Liver (tissue), 2 donors: Measurements from ENCODE around the gene RALGAPB.
"Not testable (repeated sequence)": the region's sequence is repeated elsewhere in the genome, so short reads cannot be mapped to it uniquely, and the experiment has no call there.

Experiments used
- FOXA1 ChIP-seq: IDR thresholded peaks from 2 replicates; pipeline ENCODE4 v1.6.1; 2016; ENCODE audit warnings: antibody characterized with exemption
- YY1 ChIP-seq: IDR thresholded peaks from 2 replicates; pipeline ENCODE4 v1.6.1; 2016; ENCODE audit warnings: antibody characterized with exemption, mild to moderate bottlenecking
- TF ChIP-seq, protein P1 (sequence below): fragments of 150-350 bp; IDR thresholded peaks from 2 replicates; pipeline ENCODE4 v1.5.1; 2017; ENCODE audit warnings: improper control_type of control experiment, low read depth, low read length; ENCODE audit not compliant: missing input control
- TF ChIP-seq, protein P2 (sequence below): IDR thresholded peaks from 2 replicates; pipeline ENCODE4 v1.6.1; 2016; ENCODE audit warnings: antibody characterized with exemption, mild to moderate bottlenecking
- donor health status: healthy.

- TF ChIP-seq FOXA1, YY1: not testable (repeated sequence)
- TF ChIP-seq, protein P1, sequence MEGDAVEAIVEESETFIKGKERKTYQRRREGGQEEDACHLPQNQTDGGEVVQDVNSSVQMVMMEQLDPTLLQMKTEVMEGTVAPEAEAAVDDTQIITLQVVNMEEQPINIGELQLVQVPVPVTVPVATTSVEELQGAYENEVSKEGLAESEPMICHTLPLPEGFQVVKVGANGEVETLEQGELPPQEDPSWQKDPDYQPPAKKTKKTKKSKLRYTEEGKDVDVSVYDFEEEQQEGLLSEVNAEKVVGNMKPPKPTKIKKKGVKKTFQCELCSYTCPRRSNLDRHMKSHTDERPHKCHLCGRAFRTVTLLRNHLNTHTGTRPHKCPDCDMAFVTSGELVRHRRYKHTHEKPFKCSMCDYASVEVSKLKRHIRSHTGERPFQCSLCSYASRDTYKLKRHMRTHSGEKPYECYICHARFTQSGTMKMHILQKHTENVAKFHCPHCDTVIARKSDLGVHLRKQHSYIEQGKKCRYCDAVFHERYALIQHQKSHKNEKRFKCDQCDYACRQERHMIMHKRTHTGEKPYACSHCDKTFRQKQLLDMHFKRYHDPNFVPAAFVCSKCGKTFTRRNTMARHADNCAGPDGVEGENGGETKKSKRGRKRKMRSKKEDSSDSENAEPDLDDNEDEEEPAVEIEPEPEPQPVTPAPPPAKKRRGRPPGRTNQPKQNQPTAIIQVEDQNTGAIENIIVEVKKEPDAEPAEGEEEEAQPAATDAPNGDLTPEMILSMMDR: not testable (repeated sequence)
- TF ChIP-seq, protein P2, sequence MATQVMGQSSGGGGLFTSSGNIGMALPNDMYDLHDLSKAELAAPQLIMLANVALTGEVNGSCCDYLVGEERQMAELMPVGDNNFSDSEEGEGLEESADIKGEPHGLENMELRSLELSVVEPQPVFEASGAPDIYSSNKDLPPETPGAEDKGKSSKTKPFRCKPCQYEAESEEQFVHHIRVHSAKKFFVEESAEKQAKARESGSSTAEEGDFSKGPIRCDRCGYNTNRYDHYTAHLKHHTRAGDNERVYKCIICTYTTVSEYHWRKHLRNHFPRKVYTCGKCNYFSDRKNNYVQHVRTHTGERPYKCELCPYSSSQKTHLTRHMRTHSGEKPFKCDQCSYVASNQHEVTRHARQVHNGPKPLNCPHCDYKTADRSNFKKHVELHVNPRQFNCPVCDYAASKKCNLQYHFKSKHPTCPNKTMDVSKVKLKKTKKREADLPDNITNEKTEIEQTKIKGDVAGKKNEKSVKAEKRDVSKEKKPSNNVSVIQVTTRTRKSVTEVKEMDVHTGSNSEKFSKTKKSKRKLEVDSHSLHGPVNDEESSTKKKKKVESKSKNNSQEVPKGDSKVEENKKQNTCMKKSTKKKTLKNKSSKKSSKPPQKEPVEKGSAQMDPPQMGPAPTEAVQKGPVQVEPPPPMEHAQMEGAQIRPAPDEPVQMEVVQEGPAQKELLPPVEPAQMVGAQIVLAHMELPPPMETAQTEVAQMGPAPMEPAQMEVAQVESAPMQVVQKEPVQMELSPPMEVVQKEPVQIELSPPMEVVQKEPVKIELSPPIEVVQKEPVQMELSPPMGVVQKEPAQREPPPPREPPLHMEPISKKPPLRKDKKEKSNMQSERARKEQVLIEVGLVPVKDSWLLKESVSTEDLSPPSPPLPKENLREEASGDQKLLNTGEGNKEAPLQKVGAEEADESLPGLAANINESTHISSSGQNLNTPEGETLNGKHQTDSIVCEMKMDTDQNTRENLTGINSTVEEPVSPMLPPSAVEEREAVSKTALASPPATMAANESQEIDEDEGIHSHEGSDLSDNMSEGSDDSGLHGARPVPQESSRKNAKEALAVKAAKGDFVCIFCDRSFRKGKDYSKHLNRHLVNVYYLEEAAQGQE: not testable (repeated sequence)
These were observed 11.5 kb upstream of the RALGAPB start for GRCh38 chr20:38461167-38461566.
